ENCODE data around the gene RNASE13.
A peak's percentile ranks its signal among the peaks of the same experiment; 100 is the strongest.

Gene RNASE13

DNA sequence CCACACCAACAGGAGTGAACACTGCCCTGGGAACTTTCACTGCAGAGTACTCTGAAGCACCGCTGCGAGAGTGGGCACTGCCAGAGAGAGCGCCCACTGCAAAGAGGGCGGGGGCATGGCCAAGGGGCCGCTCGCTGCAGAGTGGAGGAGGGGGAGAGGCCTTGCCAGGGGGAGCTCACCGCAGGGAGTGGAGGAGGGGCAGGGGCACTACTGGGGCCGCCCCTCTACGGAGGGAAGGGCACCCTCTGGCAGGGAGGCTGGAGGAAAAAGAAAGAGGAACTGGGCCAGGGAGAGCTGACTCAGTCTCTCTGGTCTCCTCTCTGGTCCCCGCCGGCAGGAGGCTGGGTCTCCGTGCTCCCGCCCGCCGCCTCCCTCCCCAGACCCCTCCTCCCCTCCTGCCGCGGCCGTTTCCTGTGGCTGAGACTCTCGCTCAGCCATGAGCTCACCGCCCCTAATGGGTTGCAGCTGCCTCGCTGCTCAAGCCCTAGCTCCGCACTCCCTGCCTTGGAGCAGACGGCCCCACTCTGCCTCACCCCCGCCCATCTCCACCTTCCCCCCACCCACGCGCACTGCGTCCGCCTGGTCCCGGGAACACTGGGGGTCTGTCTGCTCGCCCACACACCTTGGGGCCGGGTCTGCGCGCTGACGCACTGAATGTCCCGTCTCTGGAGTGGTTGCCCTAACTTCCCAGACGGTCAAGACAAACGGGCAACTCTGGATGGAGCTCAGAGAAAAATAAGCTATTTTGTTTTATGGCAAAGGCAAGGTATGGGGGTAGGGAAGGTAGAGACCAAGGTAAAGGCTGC, 36.8 kb upstream of the RNASE13 start:
- DNase-seq (ENCODE audit: low read depth): peak; percentile 78
- TF ChIP-seq CTCF (IDR thresholded peaks at IDR 0.05; ENCODE audit: control insufficient read depth, insufficient read depth, low read depth, low read length, missing control alignments): no peak
- peak overlapping the region; percentile 96 for H3K4me3 ChIP-seq (ENCODE audit: control insufficient read depth, low read depth, low read length)

DNA sequence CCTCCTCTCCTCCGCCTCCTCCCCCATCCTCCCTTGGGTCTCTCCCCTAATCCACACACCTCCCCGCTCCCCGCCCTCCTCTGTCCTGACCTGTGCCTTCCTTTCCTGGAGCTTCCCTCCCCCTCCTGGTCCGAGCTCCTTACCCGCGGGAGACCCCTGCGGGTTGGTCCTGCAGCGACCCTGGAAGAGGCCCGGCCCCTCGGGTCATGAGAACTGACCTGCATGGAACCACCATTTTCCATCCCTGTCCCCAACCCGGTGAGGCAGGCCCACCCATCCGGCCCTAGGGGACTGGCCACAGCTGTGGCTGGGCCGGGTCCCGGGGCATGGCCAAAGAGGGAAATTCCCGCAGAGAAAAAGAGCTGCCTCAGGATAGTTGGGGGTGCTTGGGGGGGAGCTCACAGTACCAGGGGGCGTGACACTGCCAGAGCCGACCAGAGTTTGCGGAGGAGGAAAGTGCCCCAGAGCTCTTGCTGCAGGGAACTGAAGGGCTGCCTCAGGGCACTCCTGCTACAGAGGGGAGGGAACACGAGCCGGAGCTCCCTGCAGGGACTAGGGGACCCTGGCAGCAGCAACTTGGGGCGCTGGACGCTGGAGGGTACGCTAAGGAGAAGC, 36.1 kb upstream of the RNASE13 start:
- peak overlapping the region; percentile 96 for H3K4me3 ChIP-seq (ENCODE audit: control insufficient read depth, low read depth, low read length)
- no peak for TF ChIP-seq CTCF (IDR thresholded peaks at IDR 0.05; ENCODE audit: control insufficient read depth, insufficient read depth, low read depth, low read length, missing control alignments)
- DNase-seq (ENCODE audit: low read depth): no peak

DNA sequence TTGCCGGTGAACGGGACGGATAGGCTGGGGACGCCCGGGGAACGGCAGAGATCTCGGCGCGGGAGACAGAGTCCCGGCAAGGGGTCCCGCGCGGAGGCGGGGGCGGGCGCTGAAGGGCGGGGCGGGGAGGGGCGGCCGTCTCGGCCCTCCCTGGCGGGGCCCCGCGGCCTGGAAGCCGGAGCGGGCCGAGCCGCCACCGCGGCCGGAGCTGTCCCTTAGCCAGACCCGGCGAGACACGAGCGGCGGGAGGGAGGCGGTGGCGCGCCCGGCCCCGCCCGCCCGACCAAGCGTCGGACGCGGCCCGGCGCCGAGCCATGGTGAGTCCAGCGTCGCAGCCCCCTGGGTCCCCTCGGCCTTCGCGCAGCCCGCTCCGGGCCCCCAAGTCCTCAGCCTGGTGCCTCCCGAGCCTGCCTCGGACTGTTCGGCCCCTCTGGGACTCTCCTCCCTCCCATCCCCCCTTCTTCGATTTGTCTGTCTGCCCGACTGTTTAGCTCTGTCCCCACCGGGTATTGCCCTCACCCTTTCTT, 35.5 kb upstream of the RNASE13 start, which contains the start of gene ARHGEF40:
Gene ARHGEF40 (plus strand): TSS at position 222 of the 527 bp plus-strand sequence. CDS start 93 bp downstream, at position 315.
- H3K4me3 ChIP-seq (ENCODE audit: control insufficient read depth, low read depth, low read length): peak within 1 kb of the TSS; percentile 96
- no peak for TF ChIP-seq CTCF (IDR thresholded peaks at IDR 0.05; ENCODE audit: control insufficient read depth, insufficient read depth, low read depth, low read length, missing control alignments)
- no peak for DNase-seq (ENCODE audit: low read depth)

GRCh38 chr14:21069388-21070082, 34.9 kb upstream of the RNASE13 start:
- no peak for DNase-seq (ENCODE audit: low read depth)
- H3K4me3 ChIP-seq (ENCODE audit: control insufficient read depth, low read depth, low read length): peak overlapping the region; percentile 96
- TF ChIP-seq CTCF (IDR thresholded peaks at IDR 0.05; ENCODE audit: control insufficient read depth, insufficient read depth, low read depth, low read length, missing control alignments): no peak

- no peak for DNase-seq (ENCODE audit: low read depth)
- peak; percentile 73 for TF ChIP-seq CTCF (IDR thresholded peaks at IDR 0.05; ENCODE audit: control insufficient read depth, insufficient read depth, low read depth, low read length, missing control alignments)
- peak overlapping the region; percentile 96 for H3K4me3 ChIP-seq (ENCODE audit: control insufficient read depth, low read depth, low read length)
These were observed 34.1 kb upstream of the RNASE13 start for GRCh38 chr14:21068521-21069387.

Measured in AG09309 (cell line).